Panc1 (cell line): Measurements from ENCODE around the gene PLCL1.

Experiments
- POLR2AphosphoS5 ChIP-seq: IDR thresholded peaks from 2 replicates; pipeline ENCODE4 v1.6.1; 2012; ENCODE audit warnings: mild to moderate bottlenecking, low read depth, low read length, moderate library complexity
- REST ChIP-seq, 2 experiments: IDR thresholded peaks; 2 replicates each; pipeline ENCODE4 v1.6.1; 2011 to 2012; ENCODE audit warnings: low read depth in 2 of 2, control low read depth in 1 of 2, low read length in 1 of 2, mild to moderate bottlenecking in 1 of 2, moderate library complexity in 1 of 2; ENCODE audit not compliant: insufficient read depth in 1 of 2
- SIN3A ChIP-seq: IDR thresholded peaks from 2 replicates; pipeline ENCODE4 v1.6.1; 2012; ENCODE audit warnings: low read depth, mild to moderate bottlenecking, low read length, moderate library complexity, borderline replicate concordance; ENCODE audit not compliant: insufficient read depth
- TF ChIP-seq, protein P1 (sequence below): fragments of 450-650 bp; IDR thresholded peaks from 2 replicates; pipeline ENCODE4 v1.5.1; 2017; ENCODE audit warnings: mild to moderate bottlenecking

DNA sequence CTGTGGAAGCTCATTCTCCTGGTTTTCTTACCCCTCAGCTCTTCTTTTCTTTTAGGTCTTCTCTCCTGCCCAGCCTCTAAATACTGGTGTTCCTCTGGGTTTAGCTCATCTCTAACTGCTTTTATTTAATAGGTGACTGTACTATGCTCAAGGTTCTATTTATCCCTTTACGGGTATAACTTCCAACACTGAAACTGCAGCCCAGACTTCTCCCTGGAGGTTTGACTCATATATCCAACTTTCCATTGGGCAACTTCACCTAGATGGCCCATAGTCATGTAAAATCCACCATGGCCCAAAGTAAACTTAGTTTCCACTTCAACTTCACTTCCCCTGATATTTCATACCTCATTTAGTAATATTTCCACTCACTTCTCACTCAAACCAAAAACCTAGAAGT is 273.1 kb downstream of the PLCL1 start:
- TF ChIP-seq SIN3A: no peak
- TF ChIP-seq, protein P1, sequence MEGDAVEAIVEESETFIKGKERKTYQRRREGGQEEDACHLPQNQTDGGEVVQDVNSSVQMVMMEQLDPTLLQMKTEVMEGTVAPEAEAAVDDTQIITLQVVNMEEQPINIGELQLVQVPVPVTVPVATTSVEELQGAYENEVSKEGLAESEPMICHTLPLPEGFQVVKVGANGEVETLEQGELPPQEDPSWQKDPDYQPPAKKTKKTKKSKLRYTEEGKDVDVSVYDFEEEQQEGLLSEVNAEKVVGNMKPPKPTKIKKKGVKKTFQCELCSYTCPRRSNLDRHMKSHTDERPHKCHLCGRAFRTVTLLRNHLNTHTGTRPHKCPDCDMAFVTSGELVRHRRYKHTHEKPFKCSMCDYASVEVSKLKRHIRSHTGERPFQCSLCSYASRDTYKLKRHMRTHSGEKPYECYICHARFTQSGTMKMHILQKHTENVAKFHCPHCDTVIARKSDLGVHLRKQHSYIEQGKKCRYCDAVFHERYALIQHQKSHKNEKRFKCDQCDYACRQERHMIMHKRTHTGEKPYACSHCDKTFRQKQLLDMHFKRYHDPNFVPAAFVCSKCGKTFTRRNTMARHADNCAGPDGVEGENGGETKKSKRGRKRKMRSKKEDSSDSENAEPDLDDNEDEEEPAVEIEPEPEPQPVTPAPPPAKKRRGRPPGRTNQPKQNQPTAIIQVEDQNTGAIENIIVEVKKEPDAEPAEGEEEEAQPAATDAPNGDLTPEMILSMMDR: no peak
- no peak for TF ChIP-seq REST (IDR thresholded peaks at IDR 0.05; ENCODE audit: insufficient read depth in 1 of 2, low read depth in 2 of 2, low read length in 1 of 2)
- no peak for TF ChIP-seq POLR2AphosphoS5
